Measurements from ENCODE around the gene CRLF3. TPM values are rescaled to one million over a fixed set of nuclear protein-coding genes. Genes with fewer than 3 reads are reported as not detected.
A peak's percentile ranks its signal among the peaks of the same experiment; 100 is the strongest.
"Not testable (repeated sequence)": the region's sequence is repeated elsewhere in the genome, so short reads cannot be mapped to it uniquely, and the experiment has no call there.

Gene CRLF3
- total RNA-seq, 2 donors from 2014 or later, result 46.1 to 46.7 TPM

GRCh38 chr17:30829022-30829421, 4.5 kb upstream of the CRLF3 start:
- Mint-ChIP-seq H3K4me3 (no peak overlapping the region), H3K4me1 (peaks cover 25% of the 10 kb centered on the region), H3K27ac (peak overlapping the region; percentile 83), H3K36me3 (ENCODE audit: low read depth) (peaks cover 3% of the 10 kb centered on the region), H3K27me3 (no peaks in the 10 kb centered on the region)
- ATAC-seq, result no peak
- no peak for DNase-seq
- no peaks in the 10 kb centered on the region for H3K9me3 ChIP-seq (ENCODE audit: control insufficient read depth, low read length, poor library complexity, severe bottlenecking)

- H3K9me3 ChIP-seq (ENCODE audit: control insufficient read depth, low read length, poor library complexity, severe bottlenecking), result no peaks in the 10 kb centered on the region
- no peak for DNase-seq
- Mint-ChIP-seq H3K27ac (no peak overlapping the region), H3K4me1 (peaks cover 21% of the 10 kb centered on the region), H3K27me3 (no peaks in the 10 kb centered on the region), H3K36me3 (ENCODE audit: low read depth) (peaks cover 7% of the 10 kb centered on the region), H3K4me3 (no peak overlapping the region)
- ATAC-seq, result no peak
Measured at GRCh38 chr17:30827082-30827481, 2.6 kb upstream of the CRLF3 start.

GRCh38 chr17:30824002-30824355, 513 bp downstream of the CRLF3 start:
- DNase-seq (peak in 1 of 3 donors; percentile 29), ATAC-seq (peak; percentile 6)
- peaks cover 7% of the 10 kb centered on the region for H3K36me3 Mint-ChIP-seq (ENCODE audit: low read depth)
- peak overlapping the region; percentile 98 for H3K27ac Mint-ChIP-seq
- no peaks in the 10 kb centered on the region for H3K9me3 ChIP-seq (ENCODE audit: control insufficient read depth, low read length, poor library complexity, severe bottlenecking)
- peak overlapping the region; percentile 99 for H3K4me3 Mint-ChIP-seq
- no peaks in the 10 kb centered on the region for H3K27me3 Mint-ChIP-seq
- peaks cover 29% of the 10 kb centered on the region for H3K4me1 Mint-ChIP-seq

GRCh38 chr17:30823421-30823820, 1.1 kb downstream of the CRLF3 start:
- Mint-ChIP-seq H3K4me1 (peaks cover 33% of the 10 kb centered on the region), H3K36me3 (ENCODE audit: low read depth) (peaks cover 7% of the 10 kb centered on the region), H3K27me3 (no peaks in the 10 kb centered on the region), H3K4me3 (peak overlapping the region; percentile 99), H3K27ac (peak overlapping the region; percentile 98)
- ATAC-seq (no peak), DNase-seq (no peak)
- no peaks in the 10 kb centered on the region for H3K9me3 ChIP-seq (ENCODE audit: control insufficient read depth, low read length, poor library complexity, severe bottlenecking)

- not testable (repeated sequence) for H3K27me3 Mint-ChIP-seq; H3K36me3 Mint-ChIP-seq (ENCODE audit: low read depth); H3K9me3 ChIP-seq (ENCODE audit: control insufficient read depth, low read length, poor library complexity, severe bottlenecking); ATAC-seq; DNase-seq
- peaks cover 33% of the 10 kb centered on the region for H3K4me1 Mint-ChIP-seq
- H3K27ac Mint-ChIP-seq, result peak overlapping the region; percentile 98
- H3K4me3 Mint-ChIP-seq, result peak overlapping the region; percentile 99
Measured at GRCh38 chr17:30822919-30823318, 1.6 kb downstream of the CRLF3 start.

- Mint-ChIP-seq H3K4me1 (peaks cover 32% of the 10 kb centered on the region), H3K4me3 (peak overlapping the region; percentile 99), H3K36me3 (ENCODE audit: low read depth) (peaks cover 7% of the 10 kb centered on the region), H3K27ac (peak overlapping the region; percentile 98), H3K27me3 (no peaks in the 10 kb centered on the region)
- no peak for ATAC-seq
- H3K9me3 ChIP-seq (ENCODE audit: control insufficient read depth, low read length, poor library complexity, severe bottlenecking), result no peaks in the 10 kb centered on the region
- DNase-seq, result no peak
Measured at GRCh38 chr17:30821871-30822723, 2.4 kb downstream of the CRLF3 start.

- Mint-ChIP-seq H3K27me3 (no peaks in the 10 kb centered on the region), H3K36me3 (ENCODE audit: low read depth) (peaks cover 7% of the 10 kb centered on the region), H3K4me3 (peak overlapping the region; percentile 99), H3K27ac (peak overlapping the region; percentile 98), H3K4me1 (peaks cover 40% of the 10 kb centered on the region)
- DNase-seq (no peak), ATAC-seq (no peak)
- no peaks in the 10 kb centered on the region for H3K9me3 ChIP-seq (ENCODE audit: control insufficient read depth, low read length, poor library complexity, severe bottlenecking)
Measured at GRCh38 chr17:30819971-30820705, 4.4 kb downstream of the CRLF3 start.

- Mint-ChIP-seq H3K27ac (no peak overlapping the region), H3K4me1 (peaks cover 34% of the 10 kb centered on the region), H3K27me3 (no peaks in the 10 kb centered on the region), H3K4me3 (no peak overlapping the region), H3K36me3 (ENCODE audit: low read depth) (no peaks in the 10 kb centered on the region)
- DNase-seq, result no peak
- H3K9me3 ChIP-seq (ENCODE audit: control insufficient read depth, low read length, poor library complexity, severe bottlenecking), result no peaks in the 10 kb centered on the region
- no peak for ATAC-seq
Measured at GRCh38 chr17:30816165-30816564, 8.3 kb downstream of the CRLF3 start.

GRCh38 chr17:30814860-30815259, 9.6 kb downstream of the CRLF3 start:
- peak overlapping the region; percentile 24 for H3K27ac Mint-ChIP-seq
- peaks cover 29% of the 10 kb centered on the region for H3K4me1 Mint-ChIP-seq
- not testable (repeated sequence) for DNase-seq; H3K4me3 Mint-ChIP-seq; ATAC-seq; H3K27me3 Mint-ChIP-seq; H3K9me3 ChIP-seq (ENCODE audit: control insufficient read depth, low read length, poor library complexity, severe bottlenecking); H3K36me3 Mint-ChIP-seq (ENCODE audit: low read depth)

GRCh38 chr17:30814236-30814635, 10.3 kb downstream of the CRLF3 start:
- not testable (repeated sequence) for H3K27ac Mint-ChIP-seq; H3K9me3 ChIP-seq (ENCODE audit: control insufficient read depth, low read length, poor library complexity, severe bottlenecking); ATAC-seq

GRCh38 chr17:30812218-30813177, 12.0 kb downstream of the CRLF3 start:
- H3K4me1 Mint-ChIP-seq, result peaks cover 39% of the 10 kb centered on the region
- peak overlapping the region; percentile 86 for H3K27ac Mint-ChIP-seq
- peak overlapping the region; percentile 66 for H3K4me3 Mint-ChIP-seq
- H3K27me3 Mint-ChIP-seq, result no peaks in the 10 kb centered on the region
- no peaks in the 10 kb centered on the region for H3K36me3 Mint-ChIP-seq (ENCODE audit: low read depth)
- ATAC-seq, result no peak
- no peaks in the 10 kb centered on the region for H3K9me3 ChIP-seq (ENCODE audit: control insufficient read depth, low read length, poor library complexity, severe bottlenecking)
- no peak for DNase-seq

More at GRCh38 chr17:30814236-30814635, 10.3 kb downstream of the CRLF3 start:
- H3K27me3 Mint-ChIP-seq; H3K4me3 Mint-ChIP-seq; DNase-seq; H3K36me3 Mint-ChIP-seq (ENCODE audit: low read depth): not testable (repeated sequence)
- H3K4me1 Mint-ChIP-seq, result peaks cover 33% of the 10 kb centered on the region

GRCh38 chr17:30809867-30810266, 14.6 kb downstream of the CRLF3 start:
- Mint-ChIP-seq H3K27me3 (no peaks in the 10 kb centered on the region), H3K36me3 (ENCODE audit: low read depth) (no peaks in the 10 kb centered on the region), H3K4me1 (peaks cover 42% of the 10 kb centered on the region), H3K4me3 (peak overlapping the region; percentile 25), H3K27ac (peak overlapping the region; percentile 97)
- DNase-seq (no peak), ATAC-seq (no peak)
- H3K9me3 ChIP-seq (ENCODE audit: control insufficient read depth, low read length, poor library complexity, severe bottlenecking), result no peaks in the 10 kb centered on the region
